ENCODE data around the gene SIAH1. TPM values are rescaled to one million over a fixed set of nuclear protein-coding genes. Genes with fewer than 3 reads are reported as not detected.

SIAH1 gene
- total and polyA plus RNA-seq, 2 experiments from 2014 or later: 38.8 to 45.5 TPM

DNA sequence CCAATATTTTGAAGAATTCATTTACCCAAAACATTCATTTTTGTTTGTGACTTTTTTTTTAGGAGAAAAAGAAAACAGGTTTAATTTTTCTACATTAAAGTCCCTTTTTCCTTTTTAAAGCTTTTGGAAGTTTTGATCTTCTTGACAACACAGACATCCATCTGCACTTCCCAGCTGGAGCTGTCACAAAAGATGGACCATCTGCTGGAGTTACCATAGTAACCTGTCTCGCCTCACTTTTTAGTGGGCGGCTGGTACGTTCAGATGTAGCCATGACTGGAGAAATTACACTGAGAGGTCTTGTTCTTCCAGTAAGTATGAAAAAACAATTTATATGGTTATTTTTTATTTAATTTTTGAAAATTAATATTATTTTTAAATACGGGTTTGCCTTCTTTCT, 37.2 kb downstream of the SIAH1 start:
- Histone ChIP-seq H3K79me2 (peaks cover 5% of the 10 kb centered on the region), H3K36me3 (replicated peaks; ENCODE audit: insufficient read depth, low read depth) (no peaks in the 10 kb centered on the region), H3K27me3 (no peaks in the 10 kb centered on the region), H3K4me1 (ENCODE audit: insufficient read depth) (no peaks in the 10 kb centered on the region), H3K9me2 (replicated peaks; ENCODE audit: insufficient read depth) (no peaks in the 10 kb centered on the region), H2AFZ (no peak overlapping the region), H4K20me1 (ENCODE audit: insufficient read depth, poor library complexity, severe bottlenecking) (no peaks in the 10 kb centered on the region), H3K4me2 (no peak overlapping the region), H3K27ac (no peak overlapping the region), H3K4me3 (no peak overlapping the region), H3K9me3 (ENCODE audit: low read depth) (no peaks in the 10 kb centered on the region)
- no peak for TF ChIP-seq CTCF (IDR thresholded peaks at IDR 0.05; ENCODE audit: poor library complexity)
- no peak for DNase-seq (ENCODE audit: low spot score)
- 89% methylated on average over 4 of the region's 4 CpGs for WGBS (ENCODE audit: low lambda C conversion rate, missing lambda C conversion rate)

- Histone ChIP-seq H3K4me2 (no peak overlapping the region), H3K36me3 (replicated peaks; ENCODE audit: insufficient read depth, low read depth) (no peaks in the 10 kb centered on the region), H3K4me1 (ENCODE audit: insufficient read depth) (no peaks in the 10 kb centered on the region), H3K27me3 (no peaks in the 10 kb centered on the region), H3K4me3 (no peak overlapping the region), H3K27ac (no peak overlapping the region), H2AFZ (no peak overlapping the region), H3K9me3 (ENCODE audit: low read depth) (no peaks in the 10 kb centered on the region), H3K79me2 (peaks cover 2% of the 10 kb centered on the region), H4K20me1 (ENCODE audit: insufficient read depth, poor library complexity, severe bottlenecking) (no peaks in the 10 kb centered on the region), H3K9me2 (replicated peaks; ENCODE audit: insufficient read depth) (no peaks in the 10 kb centered on the region)
- no peak for TF ChIP-seq CTCF (IDR thresholded peaks at IDR 0.05; ENCODE audit: poor library complexity)
- no peak for TF ChIP-seq EZH2 (IDR thresholded peaks at IDR 0.05; ENCODE audit: borderline replicate concordance)
- TF ChIP-seq EZH2phosphoT487 (IDR thresholded peaks at IDR 0.05; ENCODE audit: low read depth, severe bottlenecking, unreplicated experiment): no peak
- 96% methylated on average over 20 of the region's 20 CpGs for WGBS (ENCODE audit: low lambda C conversion rate, missing lambda C conversion rate)
- DNase-seq (ENCODE audit: low spot score): no peak
Measured at GRCh38 chr16:48347191-48347865, 37.9 kb downstream of the SIAH1 start.

GRCh38 chr16:48342591-48342990, 42.6 kb downstream of the SIAH1 start:
- Histone ChIP-seq H3K9me2 (replicated peaks; ENCODE audit: insufficient read depth) (no peaks in the 10 kb centered on the region), H2AFZ (no peak overlapping the region), H3K27me3 (no peaks in the 10 kb centered on the region), H4K20me1 (ENCODE audit: insufficient read depth, poor library complexity, severe bottlenecking) (no peaks in the 10 kb centered on the region), H3K79me2 (peaks cover under 1% of the 10 kb centered on the region), H3K36me3 (replicated peaks; ENCODE audit: insufficient read depth, low read depth) (no peaks in the 10 kb centered on the region), H3K9me3 (ENCODE audit: low read depth) (no peaks in the 10 kb centered on the region), H3K4me2 (no peak overlapping the region), H3K27ac (no peak overlapping the region), H3K4me1 (ENCODE audit: insufficient read depth) (no peaks in the 10 kb centered on the region), H3K4me3 (no peak overlapping the region)
- DNase-seq (ENCODE audit: low spot score): no peak
- 95% methylated on average over 2 of the region's 2 CpGs for WGBS (ENCODE audit: low lambda C conversion rate, missing lambda C conversion rate)
- TF ChIP-seq EZH2phosphoT487 (IDR thresholded peaks at IDR 0.05; ENCODE audit: low read depth, severe bottlenecking, unreplicated experiment) (no peak), CTCF (IDR thresholded peaks at IDR 0.05; ENCODE audit: poor library complexity) (no peak), EZH2 (IDR thresholded peaks at IDR 0.05; ENCODE audit: borderline replicate concordance) (no peak)

Measured in hepatocyte (in vitro differentiated cells).